Inflammatory macrophage (primary cell): ENCODE data around the gene SLC12A5.
A peak's percentile ranks its signal among the peaks of the same experiment; 100 is the strongest.

Experiments
- DNase-seq, 2 donors: peaks; one replicate each; pipeline ENCODE4 v3.0.0-alpha.2; 2020 to 2022

The SLC12A5 gene

DNA sequence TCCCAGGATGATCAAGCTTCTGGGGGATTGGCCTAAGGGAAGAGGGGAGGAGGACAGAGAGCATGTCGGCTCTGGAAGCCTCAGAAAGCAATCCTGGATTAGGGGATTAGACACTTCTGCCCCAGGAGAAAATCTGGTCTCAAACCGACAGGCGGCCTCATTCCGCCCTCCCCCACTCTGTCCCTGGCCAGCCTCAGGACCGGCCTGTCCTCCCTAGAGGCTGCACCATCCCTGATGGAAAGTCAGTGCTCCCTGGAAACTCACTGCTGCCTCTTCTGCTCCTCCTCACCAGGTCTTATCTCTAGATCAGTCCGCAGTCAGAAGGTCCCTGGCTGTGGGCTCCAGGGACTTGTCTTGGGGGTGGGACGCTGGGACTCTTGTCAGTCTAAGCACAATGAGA lies 905 bp upstream of the SLC12A5 start:
- DNase-seq = no peak

DNA sequence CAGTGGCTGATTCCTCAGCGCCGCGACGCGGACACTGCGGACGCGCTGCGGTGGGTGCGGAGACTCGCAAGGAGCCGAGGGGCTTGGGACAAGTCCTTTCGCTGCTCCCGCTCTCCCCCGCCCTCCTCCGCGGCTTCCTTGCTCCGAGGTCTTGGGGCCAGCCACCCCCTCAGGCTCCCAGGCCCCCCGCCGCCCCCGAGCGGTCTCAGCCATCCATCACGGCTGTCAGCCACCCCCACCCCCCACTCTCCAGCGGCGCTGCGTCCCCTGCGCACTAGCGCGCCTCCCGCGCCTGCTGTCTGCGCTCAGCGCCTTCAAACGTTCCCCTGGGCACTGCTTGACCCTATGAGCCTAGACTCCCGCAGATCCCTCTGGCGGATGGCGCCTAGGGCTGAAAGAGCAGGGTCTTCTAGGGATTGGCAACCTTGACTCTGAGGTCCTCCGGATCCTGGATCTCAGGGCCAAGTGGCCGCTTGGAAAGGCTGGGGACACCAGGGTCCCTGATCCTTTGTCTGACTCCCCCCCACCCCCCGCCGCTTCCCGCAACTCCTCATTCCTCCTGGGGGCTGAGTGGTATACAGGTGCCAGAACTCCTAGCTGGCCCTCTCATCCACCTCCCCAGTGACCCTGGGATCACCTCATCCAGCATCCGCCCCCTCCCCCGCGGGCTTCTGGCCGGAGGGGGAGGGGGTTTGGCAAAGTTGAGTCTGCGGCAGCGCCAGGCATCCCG lies 1.4 kb downstream of the SLC12A5 start:
- DNase-seq = no peak

DNA sequence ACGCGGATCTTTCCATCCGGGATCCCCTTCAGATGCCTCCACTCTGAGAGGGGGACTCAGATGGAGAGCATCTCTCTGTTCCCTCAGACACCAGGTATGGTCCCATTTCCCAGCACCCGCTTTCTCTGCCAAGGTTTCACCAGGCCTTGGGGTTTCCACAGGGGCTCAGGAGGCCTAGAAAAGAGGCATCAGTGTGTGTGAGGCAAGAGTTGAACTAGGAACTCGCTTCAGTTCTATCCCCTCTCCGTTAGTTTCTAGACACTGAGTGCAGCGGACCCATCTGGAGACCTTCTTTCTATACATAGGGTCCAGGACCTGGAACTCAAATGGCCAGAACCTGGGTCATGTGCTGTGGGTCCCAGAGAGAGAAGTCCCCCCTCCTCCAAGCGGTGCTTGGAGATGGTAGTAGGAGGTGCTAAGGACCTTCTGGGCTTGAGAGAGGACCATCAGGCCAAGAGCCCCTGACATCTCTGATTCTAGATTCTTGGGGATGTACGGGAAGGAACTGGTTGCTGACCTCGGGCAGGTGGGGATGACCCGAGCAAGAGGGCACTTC lies 2.1 kb downstream of the SLC12A5 start:
- DNase-seq = no peak

DNA sequence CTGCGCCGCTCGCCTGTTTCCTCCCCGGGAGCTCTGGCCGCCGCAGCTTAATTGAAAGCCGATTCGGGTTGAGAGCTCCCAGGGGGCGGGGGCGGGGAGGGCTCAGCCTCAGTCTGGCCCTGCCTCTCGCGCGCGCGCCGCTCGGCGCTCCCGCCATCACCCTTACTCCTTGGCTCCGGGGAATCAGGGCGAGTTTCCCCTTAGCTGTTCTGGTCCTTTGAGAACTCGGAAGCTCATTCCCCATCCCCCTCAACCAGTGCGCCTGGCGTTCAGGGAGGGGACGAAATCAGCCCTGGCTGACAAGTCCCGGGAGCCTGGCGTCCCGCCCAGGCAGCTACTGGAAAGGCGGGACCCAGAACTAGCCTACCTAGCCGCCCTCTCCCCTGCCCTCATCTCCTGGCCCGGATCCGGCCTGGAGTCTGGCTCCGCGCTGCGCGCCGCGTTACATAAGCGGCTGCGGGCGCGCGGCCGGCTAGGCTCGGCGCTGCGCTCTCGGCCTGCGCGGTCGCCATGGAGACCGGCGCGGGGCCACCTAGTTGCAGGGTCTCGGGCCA lies 2.8 kb downstream of the SLC12A5 start:
- no peak for DNase-seq

DNA sequence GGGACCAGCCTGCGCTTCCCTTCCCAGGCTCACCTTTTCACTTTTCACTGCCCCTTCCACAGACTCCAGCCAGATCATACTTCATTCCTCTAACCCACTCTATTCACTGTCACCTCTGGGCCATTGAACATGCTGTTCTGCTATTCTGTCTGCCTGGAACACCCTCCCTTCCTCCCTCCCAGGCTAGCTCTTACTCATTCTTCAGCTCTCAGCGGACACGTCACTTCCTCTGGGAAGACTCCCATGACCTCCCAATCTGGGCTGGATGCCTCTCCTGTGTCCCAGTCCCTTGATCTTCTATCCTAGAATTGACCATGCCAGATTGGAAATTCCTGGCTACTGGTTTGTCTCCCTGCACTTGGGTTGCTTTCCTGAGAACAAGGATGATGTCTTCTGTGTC lies 5.0 kb downstream of the SLC12A5 start:
- no peak for DNase-seq

DNA sequence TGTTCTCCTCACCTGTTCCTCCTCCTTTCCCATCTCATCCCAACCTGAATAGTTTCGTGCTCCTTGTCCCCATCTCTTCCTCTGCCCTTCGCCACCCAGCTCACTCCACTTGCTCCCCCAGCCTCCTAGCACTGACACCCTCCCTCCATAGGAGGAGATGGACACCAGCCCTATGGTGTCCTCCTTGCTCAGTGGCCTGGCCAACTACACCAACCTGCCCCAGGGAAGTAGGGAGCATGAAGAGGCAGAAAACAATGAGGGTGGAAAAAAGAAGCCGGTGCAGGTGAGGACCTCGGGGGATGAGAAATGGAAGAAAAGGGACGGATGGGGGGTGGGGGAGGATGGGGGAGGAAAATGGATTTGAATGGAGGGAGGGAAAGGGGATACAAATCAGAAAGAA lies 6.2 kb downstream of the SLC12A5 start:
- no peak for DNase-seq

DNA sequence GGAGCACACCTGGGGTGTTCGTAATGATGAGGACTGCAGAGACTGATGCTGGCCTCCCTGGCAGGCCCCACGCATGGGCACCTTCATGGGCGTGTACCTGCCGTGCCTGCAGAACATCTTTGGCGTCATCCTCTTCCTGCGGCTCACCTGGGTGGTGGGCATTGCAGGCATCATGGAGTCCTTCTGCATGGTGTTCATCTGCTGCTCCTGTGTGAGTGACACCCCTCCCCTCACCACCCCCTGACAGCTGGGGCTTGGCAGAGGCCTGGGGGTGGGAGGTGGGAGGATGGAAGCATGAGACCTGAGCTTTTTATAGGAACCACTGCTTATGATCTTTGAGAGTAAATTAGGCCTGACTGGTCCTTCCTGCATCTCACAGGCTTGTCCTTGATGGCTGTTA lies 6.7 kb downstream of the SLC12A5 start:
- DNase-seq = no peak

DNA sequence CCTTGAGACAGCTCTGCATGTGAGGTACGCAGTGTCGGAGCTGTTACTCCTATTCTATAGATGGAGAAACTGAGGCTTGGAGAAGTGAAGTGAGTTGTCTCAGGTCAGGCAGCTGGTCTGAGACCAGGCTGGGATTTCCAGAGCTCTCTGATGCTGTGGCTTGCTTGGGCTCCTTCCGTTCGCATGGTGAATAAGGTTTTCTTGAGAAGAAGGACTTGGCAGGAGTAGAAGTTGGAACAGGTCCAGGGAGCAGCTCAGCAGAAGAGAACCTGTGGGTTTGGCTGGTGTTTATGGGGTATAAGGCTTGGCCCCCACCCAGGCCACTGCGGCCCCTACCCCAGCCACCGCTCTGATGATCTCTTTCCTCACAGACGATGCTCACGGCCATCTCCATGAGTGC lies 7.4 kb downstream of the SLC12A5 start:
- no peak for DNase-seq

DNA sequence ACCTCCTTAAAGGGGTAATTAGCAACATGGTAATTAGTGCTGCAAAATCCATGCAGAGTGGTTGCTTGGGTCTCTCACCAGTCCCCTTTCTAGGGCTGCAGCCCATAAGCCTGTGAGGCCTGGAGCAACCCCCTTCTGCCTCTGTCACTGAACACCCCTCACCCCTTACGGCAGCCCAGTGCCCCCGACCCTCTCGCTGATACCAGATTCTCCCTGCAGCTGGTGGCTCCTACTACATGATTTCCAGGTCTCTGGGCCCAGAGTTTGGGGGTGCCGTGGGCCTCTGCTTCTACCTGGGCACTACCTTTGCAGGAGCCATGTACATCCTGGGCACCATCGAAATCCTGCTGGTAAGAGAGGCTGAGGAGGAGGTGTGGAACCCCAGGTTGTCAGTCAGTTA lies 8.0 kb downstream of the SLC12A5 start:
- DNase-seq = no peak

DNA sequence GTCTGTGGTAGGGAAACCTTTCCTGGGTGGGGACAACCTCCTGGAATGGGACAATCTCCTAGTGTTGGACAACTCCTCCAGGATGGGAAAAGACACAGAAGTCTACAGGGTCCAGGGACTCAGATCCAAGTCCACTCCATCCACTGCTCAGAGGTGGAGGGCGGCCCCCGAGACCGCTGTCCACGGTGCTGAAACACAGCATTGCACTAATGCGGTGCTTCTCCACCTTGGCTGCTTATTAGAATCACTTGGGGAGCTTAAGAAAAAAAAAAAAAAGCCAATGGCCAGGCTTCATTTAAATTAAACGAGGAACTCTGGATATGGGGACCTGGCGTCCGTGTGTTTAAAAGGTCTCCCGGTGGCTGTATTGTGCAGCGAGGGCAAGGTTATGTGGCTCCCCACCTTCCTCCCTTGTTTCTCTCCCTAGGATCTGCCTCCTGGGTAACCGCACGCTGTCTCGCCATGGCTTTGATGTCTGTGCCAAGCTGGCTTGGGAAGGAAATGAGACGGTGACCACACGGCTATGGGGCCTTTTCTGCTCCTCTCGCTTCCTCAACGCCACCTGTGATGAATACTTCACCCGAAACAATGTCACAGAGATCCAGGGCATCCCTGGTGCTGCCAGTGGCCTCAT lies 12.0 kb downstream of the SLC12A5 start:
- peak; percentile 13 to 38 for DNase-seq

DNA sequence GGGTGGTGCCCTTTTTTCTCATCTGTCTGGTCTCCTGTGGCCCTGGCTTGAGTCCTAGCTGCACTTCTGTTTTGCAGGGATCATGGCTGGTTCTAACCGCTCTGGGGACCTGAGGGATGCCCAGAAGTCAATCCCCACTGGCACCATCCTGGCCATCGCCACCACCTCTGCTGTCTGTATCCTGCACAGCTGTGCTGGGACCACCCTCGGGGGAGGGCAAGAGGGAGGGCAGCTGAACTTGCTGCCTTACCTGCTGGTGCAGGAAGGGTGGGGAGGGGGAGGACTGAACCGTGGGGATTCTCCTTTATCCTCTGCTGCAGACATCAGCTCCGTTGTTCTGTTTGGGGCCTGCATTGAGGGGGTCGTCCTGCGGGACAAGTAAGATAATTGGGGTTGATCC lies 14.5 kb downstream of the SLC12A5 start:
- DNase-seq = no peak

DNA sequence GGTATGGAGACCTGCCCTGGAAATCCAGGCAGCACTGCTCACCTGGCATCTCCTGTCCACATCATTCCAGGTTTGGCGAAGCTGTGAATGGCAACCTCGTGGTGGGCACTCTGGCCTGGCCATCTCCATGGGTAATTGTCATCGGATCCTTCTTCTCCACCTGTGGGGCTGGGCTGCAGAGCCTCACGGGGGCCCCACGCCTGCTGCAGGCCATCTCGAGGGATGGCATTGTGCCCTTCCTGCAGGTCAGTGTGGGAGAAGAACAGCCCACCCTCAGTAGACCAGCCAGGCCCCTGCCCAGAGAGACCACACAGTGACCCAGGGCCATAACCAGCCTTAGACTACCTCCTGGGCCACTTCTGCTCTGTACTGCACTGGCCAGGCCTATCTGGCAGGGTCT lies 15.9 kb downstream of the SLC12A5 start:
- no peak for DNase-seq

DNA sequence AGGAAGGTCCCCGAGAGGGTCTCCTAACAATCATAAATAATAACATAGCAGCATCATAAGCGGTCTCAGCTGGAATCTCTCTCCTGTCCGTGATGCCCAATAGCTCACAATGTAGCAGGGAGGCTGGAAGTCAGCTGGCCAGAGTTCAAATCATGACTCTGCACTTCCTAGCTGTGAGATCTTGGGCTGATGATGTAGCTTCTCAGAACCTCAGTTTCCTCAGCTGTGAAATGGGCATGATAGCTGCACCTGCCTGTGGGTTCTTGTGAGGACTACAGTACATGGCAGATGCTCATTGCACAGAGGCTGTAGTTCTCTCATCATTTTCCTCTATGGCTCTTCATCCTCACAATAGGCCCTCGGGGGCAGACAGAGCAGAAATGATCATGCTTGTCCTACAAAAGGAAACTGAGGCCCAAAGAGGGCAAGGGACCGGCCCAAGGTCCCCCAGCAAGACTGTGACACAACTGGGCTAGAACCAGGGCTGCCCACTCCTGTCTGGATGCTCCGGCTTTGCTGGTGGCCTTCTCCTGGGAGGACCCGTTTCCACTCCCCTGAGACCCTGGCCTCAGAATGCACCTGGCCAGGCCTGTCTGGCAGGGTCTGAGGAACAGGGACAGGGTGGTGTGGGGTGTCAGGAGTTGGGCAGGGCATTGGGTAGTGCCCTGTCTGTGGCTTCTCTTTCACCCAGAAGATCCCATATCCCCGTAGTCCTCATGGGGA lies 17.7 kb downstream of the SLC12A5 start:
- no peak for DNase-seq

DNA sequence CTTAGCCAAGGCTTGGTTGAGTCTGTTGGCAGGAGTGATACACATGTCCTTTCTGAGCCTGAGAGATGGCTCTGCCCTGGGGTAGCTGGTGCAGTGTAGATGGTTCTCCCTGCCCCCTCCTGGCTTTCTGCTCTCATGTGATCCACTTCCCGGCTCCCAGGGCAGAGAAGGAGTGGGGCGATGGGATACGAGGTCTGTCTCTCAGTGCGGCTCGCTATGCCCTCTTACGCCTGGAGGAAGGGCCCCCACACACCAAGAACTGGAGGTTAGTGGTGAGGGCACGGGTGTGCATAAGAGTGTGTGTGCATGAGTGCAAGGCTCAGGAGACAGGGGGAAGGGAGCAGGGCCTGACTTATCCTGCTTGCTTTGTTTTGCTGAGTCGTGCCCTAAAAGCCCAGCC lies 18.8 kb downstream of the SLC12A5 start:
- no peak for DNase-seq

DNA sequence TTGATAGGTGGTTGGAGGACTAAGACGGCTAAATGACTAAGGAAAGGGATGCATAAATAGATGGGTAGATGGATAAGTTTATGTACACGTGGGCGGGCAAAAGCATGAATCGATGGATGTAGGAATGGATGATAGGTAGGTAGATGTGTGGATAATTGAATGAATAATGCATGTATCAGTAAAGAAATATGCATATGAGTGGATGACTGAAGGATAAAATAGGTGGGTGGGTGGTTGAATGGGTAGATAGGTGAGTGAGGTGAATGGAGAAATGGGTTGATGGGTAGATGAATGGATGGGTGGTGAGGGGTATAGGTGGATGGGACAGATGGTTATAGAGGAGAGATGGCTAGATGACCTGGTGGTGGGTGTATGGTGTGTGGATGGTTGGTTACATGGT lies 20.2 kb downstream of the SLC12A5 start:
- no peak for DNase-seq

DNA sequence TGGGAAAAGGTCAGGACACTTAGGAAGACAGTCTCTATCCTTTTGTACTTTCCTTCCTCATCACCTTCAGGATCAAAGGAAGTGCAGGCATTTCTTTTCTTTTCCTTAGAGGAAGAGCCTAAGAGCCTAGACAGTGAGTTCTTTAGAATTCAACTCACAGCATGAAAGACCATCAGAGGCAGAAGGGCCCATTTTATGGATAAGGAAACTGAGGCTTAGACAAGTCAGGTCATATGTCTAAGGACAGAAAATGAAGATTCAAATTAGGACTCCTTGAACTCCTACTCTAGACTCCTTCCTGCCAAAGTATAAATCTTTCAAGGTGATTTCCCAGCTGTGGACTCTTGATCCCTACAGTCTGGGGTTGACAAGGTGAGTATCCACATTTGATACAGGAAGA lies 20.8 kb downstream of the SLC12A5 start:
- DNase-seq = no peak

DNA sequence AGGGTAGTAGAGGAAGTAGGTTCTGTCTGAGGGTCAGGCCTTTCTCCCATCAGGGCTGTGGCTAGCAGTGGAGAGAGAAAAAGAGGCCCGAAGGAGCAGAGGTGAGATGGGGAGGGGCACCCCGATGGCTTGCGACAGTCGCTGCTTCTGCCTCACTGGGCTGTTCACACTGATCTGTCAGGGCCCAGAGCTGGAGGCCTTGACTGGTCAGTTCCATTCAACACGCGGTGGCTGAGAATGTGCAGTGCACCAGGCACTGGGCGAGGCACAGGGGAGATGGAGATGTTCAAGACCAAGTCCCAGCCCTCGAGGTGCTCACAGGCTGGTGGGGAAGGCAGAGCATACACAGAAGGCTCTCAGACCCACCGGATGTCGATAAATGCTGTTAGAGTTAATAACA lies 21.4 kb downstream of the SLC12A5 start:
- DNase-seq = no peak

DNA sequence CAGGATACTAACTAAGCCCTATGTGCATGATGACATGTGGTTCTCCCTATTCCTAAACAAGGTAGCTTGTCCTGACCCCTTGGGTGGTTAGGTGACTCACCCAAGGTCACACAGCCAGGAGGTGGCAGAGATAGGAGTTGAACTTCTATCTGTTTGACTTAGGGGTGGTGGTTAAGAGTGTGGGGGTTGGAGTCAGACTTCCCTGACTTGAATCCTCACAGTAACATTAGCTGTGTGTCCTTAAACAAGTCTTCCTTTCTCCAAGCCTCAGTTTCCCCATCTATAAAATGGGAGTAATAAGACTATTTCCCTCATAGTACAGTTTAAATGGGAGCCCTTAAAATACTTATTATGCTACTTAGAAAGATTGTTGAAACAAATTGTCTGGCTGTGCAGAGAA lies 21.9 kb downstream of the SLC12A5 start:
- DNase-seq = no peak

DNA sequence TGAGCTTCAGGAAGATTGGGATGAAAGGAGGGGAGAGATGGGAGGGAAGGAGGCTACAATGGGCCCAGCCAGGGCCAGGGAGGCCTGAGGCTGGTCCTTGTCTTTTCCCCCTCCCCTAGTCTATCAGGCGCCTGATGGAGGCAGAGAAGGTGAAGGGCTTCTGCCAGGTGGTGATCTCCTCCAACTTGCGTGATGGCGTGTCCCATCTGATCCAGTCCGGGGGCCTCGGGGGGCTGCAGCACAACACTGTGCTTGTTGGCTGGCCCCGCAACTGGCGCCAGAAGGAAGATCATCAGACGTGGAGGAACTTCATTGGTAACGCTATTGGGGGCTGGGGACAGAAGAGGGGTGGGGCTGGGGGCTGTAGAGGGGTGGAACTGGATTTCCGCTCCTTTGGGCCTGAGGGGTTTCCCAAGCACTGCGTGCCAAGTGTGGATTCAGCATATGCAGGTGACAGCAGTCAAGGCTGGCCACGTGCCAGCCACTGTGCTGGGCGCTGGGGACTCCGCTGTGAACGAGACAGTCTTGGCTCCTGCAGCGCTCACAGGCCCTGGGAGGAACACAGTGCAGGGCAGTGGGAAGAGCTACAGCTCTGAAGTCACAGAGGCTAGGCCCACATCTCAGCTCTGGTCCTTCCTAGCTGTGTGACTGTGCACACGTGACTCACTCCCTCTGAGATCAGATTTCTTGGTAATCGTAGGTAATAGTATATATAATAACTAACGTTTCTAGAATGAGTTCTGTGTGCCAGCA lies 22.7 kb downstream of the SLC12A5 start:
- DNase-seq = no peak

DNA sequence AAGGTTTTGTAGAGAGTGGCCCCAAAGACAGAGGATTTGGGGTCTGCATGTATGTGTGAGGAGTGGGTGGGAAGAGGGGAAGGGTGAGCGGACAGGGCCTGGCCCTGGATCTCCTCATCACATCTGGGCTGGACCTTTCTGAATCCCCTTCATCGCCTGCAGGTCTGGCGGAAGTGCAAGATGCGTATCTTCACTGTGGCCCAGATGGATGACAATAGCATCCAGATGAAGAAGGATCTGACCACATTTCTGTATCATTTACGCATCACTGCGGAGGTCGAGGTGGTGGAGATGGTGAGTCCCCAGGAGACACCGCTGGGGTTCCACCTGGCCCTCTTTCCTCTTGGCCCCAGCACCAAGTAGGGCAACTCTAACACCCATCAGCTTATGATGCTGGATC lies 24.4 kb downstream of the SLC12A5 start:
- DNase-seq = no peak

DNA sequence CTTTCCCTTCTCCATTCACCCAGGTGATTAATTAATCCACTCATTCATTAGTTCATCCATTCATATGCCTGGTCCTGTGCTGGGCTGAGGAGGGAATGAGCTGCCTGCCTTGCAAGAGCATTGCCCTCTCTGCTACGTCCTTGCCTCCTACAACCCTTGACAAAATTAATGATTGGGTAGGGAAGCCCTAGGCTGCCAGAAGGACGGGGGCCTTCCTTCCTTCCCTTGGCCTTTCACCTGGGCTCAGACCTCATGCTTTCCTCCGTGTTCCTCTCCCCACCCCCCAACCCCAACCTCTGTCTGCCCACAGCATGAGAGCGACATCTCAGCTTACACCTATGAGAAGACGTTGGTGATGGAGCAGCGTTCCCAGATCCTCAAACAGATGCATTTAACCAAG lies 25.6 kb downstream of the SLC12A5 start:
- no peak for DNase-seq

DNA sequence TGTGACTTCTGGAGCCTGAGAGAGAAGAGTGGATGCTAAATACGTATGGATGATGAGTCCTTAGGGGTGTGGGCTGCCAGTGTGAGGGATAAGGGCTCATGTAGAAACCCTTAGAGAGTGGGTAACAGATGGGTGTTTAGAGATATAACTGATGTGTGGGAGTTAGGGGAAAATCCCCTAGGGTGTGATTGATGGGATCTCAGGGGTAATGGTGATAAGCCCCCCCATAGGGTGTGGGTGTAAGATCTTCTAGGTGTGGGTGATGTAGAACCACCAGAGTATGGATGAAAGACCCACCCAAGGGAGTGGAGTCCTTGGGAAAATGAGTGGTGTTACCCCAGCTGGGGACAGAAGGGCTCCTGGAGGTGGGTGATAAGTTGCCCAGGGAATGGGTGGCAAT lies 26.3 kb downstream of the SLC12A5 start:
- no peak for DNase-seq
